HEK293 (cell line): ENCODE data around the gene ISG20L2.

Source experiments
- KLF1 ChIP-seq: fragments of 450-650 bp; formaldehyde crosslinking; IDR thresholded peaks from 2 replicates; pipeline ENCODE4 v1.5.1; 2016; ENCODE audit warnings: missing biosample characterization, missing genetic modification characterization
- KLF10 ChIP-seq: fragments of 450-650 bp; IDR thresholded peaks from 2 replicates; pipeline ENCODE4 v1.5.1; 2018; ENCODE audit warnings: missing biosample characterization, mild to moderate bottlenecking, missing genetic modification characterization
- RBAK ChIP-seq: fragments of 450-650 bp; formaldehyde crosslinking; IDR thresholded peaks from 2 replicates; pipeline ENCODE4 v1.5.1; 2016; ENCODE audit warnings: missing biosample characterization, missing genetic modification characterization
- WT1 ChIP-seq: fragments of 450-650 bp; formaldehyde crosslinking; IDR thresholded peaks from 2 replicates; pipeline ENCODE4 v1.5.1; 2016; ENCODE audit warnings: missing biosample characterization, missing genetic modification characterization
- ZBTB21 ChIP-seq: fragments of 450-650 bp; formaldehyde crosslinking; IDR thresholded peaks from 2 replicates; pipeline ENCODE4 v1.5.1; 2017; ENCODE audit warnings: missing biosample characterization, missing genetic modification characterization
- ZNF121 ChIP-seq: fragments of 450-650 bp; formaldehyde crosslinking; IDR thresholded peaks from 2 replicates; pipeline ENCODE4 v1.5.1; 2016; ENCODE audit warnings: missing biosample characterization, missing genetic modification characterization
- ZNF140 ChIP-seq: fragments of 450-650 bp; formaldehyde crosslinking; IDR thresholded peaks from 2 replicates; pipeline ENCODE4 v1.5.1; 2016; ENCODE audit warnings: missing biosample characterization, missing genetic modification characterization
- ZNF585B ChIP-seq: fragments of 450-650 bp; formaldehyde crosslinking; IDR thresholded peaks from 2 replicates; pipeline ENCODE4 v1.5.1; 2016; ENCODE audit warnings: missing biosample characterization, missing genetic modification characterization
- ZNF658 ChIP-seq: fragments of 450-650 bp; formaldehyde crosslinking; IDR thresholded peaks from 2 replicates; pipeline ENCODE4; 2016; ENCODE audit warnings: missing biosample characterization, missing genetic modification characterization
- ZNF785 ChIP-seq: fragments of 450-650 bp; formaldehyde crosslinking; IDR thresholded peaks from 2 replicates; pipeline ENCODE4 v1.5.1; 2016; ENCODE audit warnings: missing biosample characterization, missing genetic modification characterization
- ZSCAN18 ChIP-seq: fragments of 450-650 bp; formaldehyde crosslinking; IDR thresholded peaks from 2 replicates; pipeline ENCODE4 v1.5.1; 2016; ENCODE audit warnings: missing biosample characterization, missing genetic modification characterization
- TF ChIP-seq, protein P1 (sequence below): fragments of 450-650 bp; formaldehyde crosslinking; IDR thresholded peaks from 2 replicates; pipeline ENCODE4 v1.5.1; 2016; ENCODE audit warnings: missing biosample characterization, missing genetic modification characterization

GRCh38 chr1:156711011-156711817 lies 17.4 kb downstream of the ISG20L2 start:
- TF ChIP-seq, protein P1, sequence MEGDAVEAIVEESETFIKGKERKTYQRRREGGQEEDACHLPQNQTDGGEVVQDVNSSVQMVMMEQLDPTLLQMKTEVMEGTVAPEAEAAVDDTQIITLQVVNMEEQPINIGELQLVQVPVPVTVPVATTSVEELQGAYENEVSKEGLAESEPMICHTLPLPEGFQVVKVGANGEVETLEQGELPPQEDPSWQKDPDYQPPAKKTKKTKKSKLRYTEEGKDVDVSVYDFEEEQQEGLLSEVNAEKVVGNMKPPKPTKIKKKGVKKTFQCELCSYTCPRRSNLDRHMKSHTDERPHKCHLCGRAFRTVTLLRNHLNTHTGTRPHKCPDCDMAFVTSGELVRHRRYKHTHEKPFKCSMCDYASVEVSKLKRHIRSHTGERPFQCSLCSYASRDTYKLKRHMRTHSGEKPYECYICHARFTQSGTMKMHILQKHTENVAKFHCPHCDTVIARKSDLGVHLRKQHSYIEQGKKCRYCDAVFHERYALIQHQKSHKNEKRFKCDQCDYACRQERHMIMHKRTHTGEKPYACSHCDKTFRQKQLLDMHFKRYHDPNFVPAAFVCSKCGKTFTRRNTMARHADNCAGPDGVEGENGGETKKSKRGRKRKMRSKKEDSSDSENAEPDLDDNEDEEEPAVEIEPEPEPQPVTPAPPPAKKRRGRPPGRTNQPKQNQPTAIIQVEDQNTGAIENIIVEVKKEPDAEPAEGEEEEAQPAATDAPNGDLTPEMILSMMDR (tag by site-specific recombination) = no peak
- no peak for TF ChIP-seq KLF1 (tag by site-specific recombination)
- no peak for TF ChIP-seq KLF10 (tag by site-specific recombination)
- no peak for TF ChIP-seq ZNF585B (tag by site-specific recombination)
- TF ChIP-seq ZBTB21 = no peak
- no peak for TF ChIP-seq ZNF785 (tag by site-specific recombination)
- TF ChIP-seq WT1 (tag by site-specific recombination) = no peak
- TF ChIP-seq ZSCAN18 (tag by site-specific recombination) = no peak
- TF ChIP-seq ZNF140 (tag by site-specific recombination) = no peak
- no peak for TF ChIP-seq RBAK
- TF ChIP-seq ZNF658 (tag by site-specific recombination) = no peak
- TF ChIP-seq ZNF121 (tag by site-specific recombination) = no peak
